ENCODE measurements around the gene ZNF483.

DNA sequence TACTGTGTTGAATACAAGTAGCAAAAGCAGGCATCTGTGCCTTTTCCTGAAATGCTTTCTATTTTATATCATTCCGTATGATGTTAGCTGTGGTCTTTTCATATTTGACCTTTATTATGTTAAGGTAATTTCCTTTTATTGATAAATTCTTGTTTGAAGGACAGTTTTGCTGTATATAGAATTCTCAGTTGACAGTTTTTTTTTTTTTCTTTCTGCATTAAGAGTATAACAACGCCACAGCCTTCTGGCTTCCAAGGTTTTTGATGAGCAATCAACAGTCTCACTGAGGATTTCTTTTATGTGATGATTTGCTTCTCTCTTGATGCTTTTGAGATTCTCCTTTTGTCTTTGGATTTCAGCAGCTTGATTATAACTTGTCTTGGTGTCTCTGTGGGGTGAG, 23.6 kb downstream of the ZNF483 start:
- TF ChIP-seq CBX3 (IDR thresholded peaks at IDR 0.05; ENCODE audit: borderline replicate concordance in 1 of 2, low read length in 2 of 2) (no peak), EP300 (IDR thresholded peaks at IDR 0.05; ENCODE audit: low read length) (no peak), RBM22 (IDR thresholded peaks at IDR 0.05; ENCODE audit: low read depth, low read length, poor library complexity, severe bottlenecking) (no peak), NBN (IDR thresholded peaks at IDR 0.05; ENCODE audit: low read depth) (no peak), EZH2 (IDR thresholded peaks at IDR 0.05; ENCODE audit: borderline replicate concordance, low read depth, low read length) (no peak), FOXK1 (CRISPR knock-in tag; IDR thresholded peaks at IDR 0.05; ENCODE audit: borderline replicate concordance) (no peak), NFE2L1 (tag; IDR thresholded peaks at IDR 0.05; ENCODE audit: borderline replicate concordance, low read depth) (no peak), PHF8 (IDR thresholded peaks at IDR 0.05; ENCODE audit: borderline replicate concordance, low read length) (no peak)
- TF ChIP-seq, protein P1, sequence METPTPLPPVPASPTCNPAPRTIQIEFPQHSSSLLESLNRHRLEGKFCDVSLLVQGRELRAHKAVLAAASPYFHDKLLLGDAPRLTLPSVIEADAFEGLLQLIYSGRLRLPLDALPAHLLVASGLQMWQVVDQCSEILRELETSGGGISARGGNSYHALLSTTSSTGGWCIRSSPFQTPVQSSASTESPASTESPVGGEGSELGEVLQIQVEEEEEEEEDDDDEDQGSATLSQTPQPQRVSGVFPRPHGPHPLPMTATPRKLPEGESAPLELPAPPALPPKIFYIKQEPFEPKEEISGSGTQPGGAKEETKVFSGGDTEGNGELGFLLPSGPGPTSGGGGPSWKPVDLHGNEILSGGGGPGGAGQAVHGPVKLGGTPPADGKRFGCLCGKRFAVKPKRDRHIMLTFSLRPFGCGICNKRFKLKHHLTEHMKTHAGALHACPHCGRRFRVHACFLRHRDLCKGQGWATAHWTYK (CRISPR knock-in tag; IDR thresholded peaks at IDR 0.05) = no peak
- TF ChIP-seq, protein P2, sequence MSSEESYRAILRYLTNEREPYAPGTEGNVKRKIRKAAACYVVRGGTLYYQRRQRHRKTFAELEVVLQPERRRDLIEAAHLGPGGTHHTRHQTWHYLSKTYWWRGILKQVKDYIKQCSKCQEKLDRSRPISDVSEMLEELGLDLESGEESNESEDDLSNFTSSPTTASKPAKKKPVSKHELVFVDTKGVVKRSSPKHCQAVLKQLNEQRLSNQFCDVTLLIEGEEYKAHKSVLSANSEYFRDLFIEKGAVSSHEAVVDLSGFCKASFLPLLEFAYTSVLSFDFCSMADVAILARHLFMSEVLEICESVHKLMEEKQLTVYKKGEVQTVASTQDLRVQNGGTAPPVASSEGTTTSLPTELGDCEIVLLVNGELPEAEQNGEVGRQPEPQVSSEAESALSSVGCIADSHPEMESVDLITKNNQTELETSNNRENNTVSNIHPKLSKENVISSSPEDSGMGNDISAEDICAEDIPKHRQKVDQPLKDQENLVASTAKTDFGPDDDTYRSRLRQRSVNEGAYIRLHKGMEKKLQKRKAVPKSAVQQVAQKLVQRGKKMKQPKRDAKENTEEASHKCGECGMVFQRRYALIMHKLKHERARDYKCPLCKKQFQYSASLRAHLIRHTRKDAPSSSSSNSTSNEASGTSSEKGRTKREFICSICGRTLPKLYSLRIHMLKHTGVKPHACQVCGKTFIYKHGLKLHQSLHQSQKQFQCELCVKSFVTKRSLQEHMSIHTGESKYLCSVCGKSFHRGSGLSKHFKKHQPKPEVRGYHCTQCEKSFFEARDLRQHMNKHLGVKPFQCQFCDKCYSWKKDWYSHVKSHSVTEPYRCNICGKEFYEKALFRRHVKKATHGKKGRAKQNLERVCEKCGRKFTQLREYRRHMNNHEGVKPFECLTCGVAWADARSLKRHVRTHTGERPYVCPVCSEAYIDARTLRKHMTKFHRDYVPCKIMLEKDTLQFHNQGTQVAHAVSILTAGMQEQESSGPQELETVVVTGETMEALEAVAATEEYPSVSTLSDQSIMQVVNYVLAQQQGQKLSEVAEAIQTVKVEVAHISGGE (CRISPR knock-in tag; IDR thresholded peaks at IDR 0.05) = no peak

Measured in K562 (cell line).